Measurements from ENCODE around the gene PSEN1. TPM values are rescaled to one million over a fixed set of nuclear protein-coding genes. Genes with fewer than 3 reads are reported as not detected.

The PSEN1 gene
- polyA plus RNA-seq, 2 of the 4 experiments (the other 2 are of a cell fraction): 21.6 to 38.1 TPM

DNA sequence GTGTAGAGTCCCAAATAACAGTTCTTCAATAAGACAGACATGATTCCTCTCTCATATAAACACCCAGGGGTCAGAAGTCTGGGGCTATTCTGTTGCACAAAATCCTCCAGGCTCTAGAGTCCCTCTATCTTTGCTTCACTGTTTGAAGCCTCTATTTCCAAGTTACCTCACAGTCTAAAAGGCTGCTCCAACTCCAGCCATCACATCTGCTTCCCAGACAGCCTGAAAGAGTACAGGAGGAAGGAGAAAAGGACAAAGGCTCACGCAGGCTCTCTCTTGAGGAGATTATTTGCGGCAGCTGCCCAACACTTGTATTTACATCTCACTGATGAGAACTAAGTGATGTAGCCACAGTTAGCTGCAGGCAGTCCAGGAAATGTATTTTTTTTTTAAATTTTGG, 107.4 kb downstream of the PSEN1 start:
- TF ChIP-seq, protein P1, sequence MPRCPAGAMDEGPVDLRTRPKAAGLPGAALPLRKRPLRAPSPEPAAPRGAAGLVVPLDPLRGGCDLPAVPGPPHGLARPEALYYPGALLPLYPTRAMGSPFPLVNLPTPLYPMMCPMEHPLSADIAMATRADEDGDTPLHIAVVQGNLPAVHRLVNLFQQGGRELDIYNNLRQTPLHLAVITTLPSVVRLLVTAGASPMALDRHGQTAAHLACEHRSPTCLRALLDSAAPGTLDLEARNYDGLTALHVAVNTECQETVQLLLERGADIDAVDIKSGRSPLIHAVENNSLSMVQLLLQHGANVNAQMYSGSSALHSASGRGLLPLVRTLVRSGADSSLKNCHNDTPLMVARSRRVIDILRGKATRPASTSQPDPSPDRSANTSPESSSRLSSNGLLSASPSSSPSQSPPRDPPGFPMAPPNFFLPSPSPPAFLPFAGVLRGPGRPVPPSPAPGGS (IDR thresholded peaks at IDR 0.05): no peak
- no peak for TF ChIP-seq HEYL (CRISPR knock-in tag; IDR thresholded peaks at IDR 0.05)
- TF ChIP-seq, protein P2, sequence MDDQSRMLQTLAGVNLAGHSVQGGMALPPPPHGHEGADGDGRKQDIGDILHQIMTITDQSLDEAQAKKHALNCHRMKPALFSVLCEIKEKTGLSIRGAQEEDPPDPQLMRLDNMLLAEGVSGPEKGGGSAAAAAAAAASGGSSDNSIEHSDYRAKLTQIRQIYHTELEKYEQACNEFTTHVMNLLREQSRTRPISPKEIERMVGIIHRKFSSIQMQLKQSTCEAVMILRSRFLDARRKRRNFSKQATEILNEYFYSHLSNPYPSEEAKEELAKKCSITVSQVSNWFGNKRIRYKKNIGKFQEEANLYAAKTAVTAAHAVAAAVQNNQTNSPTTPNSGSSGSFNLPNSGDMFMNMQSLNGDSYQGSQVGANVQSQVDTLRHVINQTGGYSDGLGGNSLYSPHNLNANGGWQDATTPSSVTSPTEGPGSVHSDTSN (IDR thresholded peaks at IDR 0.05): no peak
- TF ChIP-seq SMC3 (IDR thresholded peaks at IDR 0.05): no peak
- TF ChIP-seq, protein P3, sequence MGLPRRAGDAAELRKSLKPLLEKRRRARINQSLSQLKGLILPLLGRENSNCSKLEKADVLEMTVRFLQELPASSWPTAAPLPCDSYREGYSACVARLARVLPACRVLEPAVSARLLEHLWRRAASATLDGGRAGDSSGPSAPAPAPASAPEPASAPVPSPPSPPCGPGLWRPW (IDR thresholded peaks at IDR 0.05): no peak
- no peak for TF ChIP-seq POLR2A (IDR thresholded peaks at IDR 0.05; ENCODE audit: low read length)
- no peak for TF ChIP-seq CBX2 (IDR thresholded peaks at IDR 0.05; ENCODE audit: borderline replicate concordance, low read depth)
- no peak for TF ChIP-seq FOSB (CRISPR knock-in tag; IDR thresholded peaks at IDR 0.05)
- no peak for TF ChIP-seq CBX8 (IDR thresholded peaks at IDR 0.05)
- no peak for TF ChIP-seq RFX5 (IDR thresholded peaks at IDR 0.05)
- no peak for ATAC-seq
- Histone ChIP-seq H3K27ac (no peak overlapping the region), H3K9me3 (no peaks in the 10 kb centered on the region), H3K4me3 (no peak overlapping the region), H3K4me2 (no peak overlapping the region), H3K4me1 (peaks cover 4% of the 10 kb centered on the region)
- ChIA-PET CTCF (interaction anchor here (5.3 kb wide), 1 partner anchor 12 kb away, joined by 26 read pairs; no protein-coding TSS in a partner anchor), POLR2A (no interaction called here)
- WGBS (ENCODE audit: missing lambda C conversion rate): 88% methylated on average over 2 of the region's 2 CpGs
- no peak for DNase-seq (ENCODE audit: low read depth in 1 of 2, low spot score in 1 of 2)
- FAIRE-seq: no peak

DNA sequence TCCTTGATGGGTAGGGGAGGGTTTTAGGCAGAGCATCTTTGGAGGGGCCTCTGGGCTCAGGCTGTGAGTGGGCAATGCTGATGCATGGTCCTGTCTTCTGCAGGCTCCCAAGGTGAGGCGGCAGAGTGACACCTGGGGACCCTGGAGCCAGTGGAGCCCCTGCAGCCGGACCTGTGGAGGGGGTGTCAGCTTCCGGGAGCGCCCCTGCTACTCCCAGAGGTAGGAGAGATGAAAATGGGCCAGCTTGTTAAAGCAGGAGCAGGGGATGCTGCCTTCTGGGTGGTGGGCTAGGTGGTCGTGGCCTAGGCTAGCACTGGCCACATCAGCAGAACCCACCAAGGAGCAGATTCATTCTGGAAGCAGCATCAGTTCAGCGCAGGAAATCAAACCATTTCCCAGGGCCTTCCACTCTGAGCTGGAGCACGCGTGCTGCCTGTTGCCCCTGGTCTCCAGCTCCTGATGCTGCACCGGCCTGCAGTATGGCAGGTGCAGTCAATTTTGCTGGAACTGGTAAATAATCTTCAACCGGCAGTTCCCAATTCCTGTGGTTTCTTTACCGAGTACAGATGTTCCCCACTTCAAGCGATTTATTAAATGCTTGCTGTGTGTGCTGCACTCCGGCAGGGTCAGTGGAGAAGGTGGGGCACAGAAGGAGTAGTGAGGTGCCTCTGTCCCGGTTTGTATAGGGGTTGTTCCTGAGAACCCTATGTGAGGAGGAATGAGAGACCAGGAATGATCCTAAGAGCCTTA, 108.4 kb downstream of the PSEN1 start:
- ATAC-seq (no peak), FAIRE-seq (no peak), DNase-seq (ENCODE audit: low read depth in 1 of 2, low spot score in 1 of 2) (no peak)
- CTCF ChIA-PET: interaction anchor here (0.6 to 5.3 kb wide), 3 partner anchors 13 to 227 kb away, joined by 3 to 26 read pairs (median 6); no protein-coding TSS in a partner anchor
- Histone ChIP-seq H3K4me2 (no peak overlapping the region), H3K27ac (no peak overlapping the region), H3K4me3 (no peak overlapping the region), H3K4me1 (no peaks in the 10 kb centered on the region), H3K9me3 (no peaks in the 10 kb centered on the region)
- no peak for TF ChIP-seq RAD21 (conservative IDR thresholded peaks at IDR 0.05 in 1 of 2, IDR thresholded peaks at IDR 0.05 in 1 of 2)
- TF ChIP-seq, protein P4, sequence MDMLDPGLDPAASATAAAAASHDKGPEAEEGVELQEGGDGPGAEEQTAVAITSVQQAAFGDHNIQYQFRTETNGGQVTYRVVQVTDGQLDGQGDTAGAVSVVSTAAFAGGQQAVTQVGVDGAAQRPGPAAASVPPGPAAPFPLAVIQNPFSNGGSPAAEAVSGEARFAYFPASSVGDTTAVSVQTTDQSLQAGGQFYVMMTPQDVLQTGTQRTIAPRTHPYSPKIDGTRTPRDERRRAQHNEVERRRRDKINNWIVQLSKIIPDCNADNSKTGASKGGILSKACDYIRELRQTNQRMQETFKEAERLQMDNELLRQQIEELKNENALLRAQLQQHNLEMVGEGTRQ (IDR thresholded peaks at IDR 0.05): no peak
- no peak for TF ChIP-seq SMC3 (IDR thresholded peaks at IDR 0.05)
- no peak for TF ChIP-seq JUNB (IDR thresholded peaks at IDR 0.05)
- no peak for TF ChIP-seq RNF2 (IDR thresholded peaks at IDR 0.05; ENCODE audit: borderline replicate concordance, low read depth)
- no peak for TF ChIP-seq KDM5A (IDR thresholded peaks at IDR 0.05)
- no peak for TF ChIP-seq POLR2AphosphoS2 (conservative IDR thresholded peaks at IDR 0.05; ENCODE audit: low read length)
- no peak for TF ChIP-seq ZNF302 (CRISPR knock-in tag; IDR thresholded peaks at IDR 0.05)
- TF ChIP-seq, protein P5, sequence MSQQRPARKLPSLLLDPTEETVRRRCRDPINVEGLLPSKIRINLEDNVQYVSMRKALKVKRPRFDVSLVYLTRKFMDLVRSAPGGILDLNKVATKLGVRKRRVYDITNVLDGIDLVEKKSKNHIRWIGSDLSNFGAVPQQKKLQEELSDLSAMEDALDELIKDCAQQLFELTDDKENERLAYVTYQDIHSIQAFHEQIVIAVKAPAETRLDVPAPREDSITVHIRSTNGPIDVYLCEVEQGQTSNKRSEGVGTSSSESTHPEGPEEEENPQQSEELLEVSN (IDR thresholded peaks at IDR 0.05; ENCODE audit: borderline replicate concordance, low read depth): no peak
- TF ChIP-seq RARB (CRISPR knock-in tag; IDR thresholded peaks at IDR 0.05): no peak
- TF ChIP-seq JUN (IDR thresholded peaks at IDR 0.05): no peak
- TF ChIP-seq MYC (IDR thresholded peaks at IDR 0.05; ENCODE audit: borderline replicate concordance, low read length): no peak
- TF ChIP-seq SREBF2 (IDR thresholded peaks at IDR 0.05): no peak
- TF ChIP-seq ESRRA (IDR thresholded peaks at IDR 0.05; ENCODE audit: borderline replicate concordance, low read length): no peak
- TF ChIP-seq, protein P3 (IDR thresholded peaks at IDR 0.05): no peak
- POLR2A ChIA-PET: no interaction called here
- 90% methylated on average over 14 of the region's 14 CpGs for WGBS (ENCODE audit: missing lambda C conversion rate)
